Endothelial cell of umbilical vein (primary cell): ENCODE measurements around the gene C4orf50. TPM values are rescaled to one million over a fixed set of nuclear protein-coding genes. Genes with fewer than 3 reads are reported as not detected.

ENCODE experiments used
- BruUV-seq: library from RNA; stranded (reverse); fragments of 400-500 nt; replicated peaks from 2 replicates; lab custom pipeline; 2021; lab: Mats Ljungman, UMichigan
- CTCF ChIA-PET: fragments of 300-600, 350-600 bp; sonication (Branson Sonifier 250); formaldehyde crosslinking; loops from one replicate; lab custom pipeline; 2021; ENCODE audit warnings: antibody characterized with exemption, inconsistent platforms; lab: Charles Lee
- POLR2A ChIA-PET: fragments of 300-600, 350-600 bp; sonication (Branson Sonifier 250); formaldehyde crosslinking; loops from one replicate; lab custom pipeline; 2021; ENCODE audit warnings: antibody characterized with exemption, inconsistent platforms; lab: Charles Lee
- DNase-seq: peaks from one replicate; pipeline ENCODE4 v3.0.0-alpha.2; 2011; ENCODE audit warnings: low read depth, low spot score
- FAIRE-seq: peaks from 2 replicates; lab custom pipeline; 2011; peaks lifted over from hg19 to GRCh38; lab: Jason Lieb, UNC
- H2AFZ ChIP-seq: 2 replicates; pipeline ENCODE4 v1.6.0; 2012; ENCODE audit warnings: low read depth, low read length, control low read depth, inconsistent platforms
- H3K27ac ChIP-seq: 2 replicates; pipeline ENCODE4 v1.5.1; 2011; ENCODE audit warnings: low read depth, mild to moderate bottlenecking, control low read depth, low read length, moderate library complexity; ENCODE audit not compliant: insufficient read depth
- H3K27me3 ChIP-seq, 2 experiments: 2 replicates each; pipeline versions ENCODE4 v1.6.0 to v1.6.1; 2011; ENCODE audit warnings: low read length in 2 of 2, mixed read lengths in 1 of 2; ENCODE audit not compliant: control insufficient read depth in 2 of 2, insufficient read depth in 2 of 2
- H3K36me3 ChIP-seq, 2 experiments: 2 replicates in 1 of 2; 3 replicates in 1 of 2; pipeline ENCODE4 v1.5.1; 2011; ENCODE audit warnings: low read length in 2 of 2, mild to moderate bottlenecking in 1 of 2, moderate library complexity in 1 of 2; ENCODE audit not compliant: control insufficient read depth in 2 of 2, insufficient read depth in 2 of 2; ENCODE audit errors: extremely low read depth in 1 of 2
- H3K4me1 ChIP-seq: 3 replicates; pipeline ENCODE4 v1.5.1; 2011; ENCODE audit warnings: mild to moderate bottlenecking, low read length; ENCODE audit not compliant: control insufficient read depth, insufficient read depth; ENCODE audit errors: extremely low read depth
- H3K4me2 ChIP-seq: 2 replicates; pipeline ENCODE4 v1.6.1; 2011; ENCODE audit warnings: low read length, control low read depth, mixed read lengths; ENCODE audit not compliant: insufficient read depth
- H3K4me3 ChIP-seq, 3 experiments: fragments of 200-600 bp in 1 of 3; sonication (generic), shearing (Covaris generic) in 1 of 3; replicated peaks in 1 of 3; 2 replicates each; pipeline ENCODE4 v1.5.1; 2011 to 2016; ENCODE audit warnings: control low read depth in 3 of 3, low read length in 3 of 3, mild to moderate bottlenecking in 2 of 3, inconsistent platforms in 1 of 3, low read depth in 1 of 3, moderate library complexity in 1 of 3; ENCODE audit not compliant: insufficient read depth in 1 of 3
- H3K79me2 ChIP-seq: 2 replicates; pipeline ENCODE4 v1.6.0; 2012; ENCODE audit warnings: low read length, inconsistent platforms; ENCODE audit not compliant: control insufficient read depth, insufficient read depth
- H3K9ac ChIP-seq: replicated peaks from 2 replicates; pipeline ENCODE3; 2011; ENCODE audit warnings: low read length, control low read depth; ENCODE audit not compliant: insufficient read depth; ENCODE audit errors: extremely low read depth
- H3K9me1 ChIP-seq: replicated peaks from 3 replicates; pipeline ENCODE4 v1.6.0; 2011; ENCODE audit warnings: mild to moderate bottlenecking, low read length; ENCODE audit not compliant: control insufficient read depth, insufficient read depth; ENCODE audit errors: extremely low read depth
- H3K9me3 ChIP-seq: replicated peaks from 2 replicates; pipeline ENCODE4 v1.5.1; 2012; ENCODE audit warnings: low read length, inconsistent platforms; ENCODE audit not compliant: control insufficient read depth, insufficient read depth
- H4K20me1 ChIP-seq: replicated peaks from 2 replicates; pipeline ENCODE3; 2011; ENCODE audit warnings: mild to moderate bottlenecking, low read length; ENCODE audit not compliant: control insufficient read depth, insufficient read depth; ENCODE audit errors: extremely low read depth
- EZH2 ChIP-seq: IDR thresholded peaks from 2 replicates; pipeline ENCODE4 v1.6.1; 2012; ENCODE audit warnings: borderline replicate concordance, low read depth, mild to moderate bottlenecking, moderate library complexity, low read length, inconsistent platforms; ENCODE audit not compliant: severe bottlenecking
- FOS ChIP-seq: IDR thresholded peaks from 2 replicates; pipeline ENCODE4 v1.6.1; 2011; ENCODE audit warnings: mild to moderate bottlenecking, low read length, moderate library complexity, borderline replicate concordance; ENCODE audit not compliant: insufficient read depth
- GATA2 ChIP-seq: IDR thresholded peaks from 2 replicates; pipeline ENCODE4 v1.7.0; 2011; ENCODE audit warnings: low read depth, mild to moderate bottlenecking, moderate library complexity, mixed read lengths, low read length; ENCODE audit not compliant: insufficient read length, insufficient read depth
- JUN ChIP-seq: IDR thresholded peaks from 2 replicates; pipeline ENCODE4 v1.6.1; 2011; ENCODE audit warnings: borderline replicate concordance, low read depth; ENCODE audit not compliant: insufficient read length, insufficient read depth
- MYC ChIP-seq: IDR thresholded peaks from one replicate; pipeline ENCODE4 v1.6.1; 2011; ENCODE audit warnings: mild to moderate bottlenecking, low read depth, low read length
- POLR2A ChIP-seq: IDR thresholded peaks from 2 replicates; pipeline ENCODE4 v1.6.1; 2012; ENCODE audit warnings: low read depth, mild to moderate bottlenecking, control low read depth, low read length
- POLR2AphosphoS5 ChIP-seq: IDR thresholded peaks from 2 replicates; pipeline ENCODE4 v1.6.1; 2012; ENCODE audit warnings: low read depth, mild to moderate bottlenecking, control low read depth, low read length, moderate library complexity; ENCODE audit not compliant: insufficient read depth
- dilution Hi-C: fragments of 300-500 bp; cut with MboI; formaldehyde crosslinking; loops from one replicate; pipeline ENCODE4 v1.15.0; 2019; ENCODE audit warnings: low sequenced_read_pairs; ENCODE audit not compliant: extremely low pct_ligation_motif_present
- intact Hi-C: fragments of 100-400 bp; cut with micrococcal nuclease; formaldehyde crosslinking; loops from one replicate; pipeline ENCODE4 v1.10.0; 2022
- polyA plus RNA-seq, 4 experiments: library from polyadenylated mRNA; depleted of rRNA in 3 of 4; stranded (reverse) in 3 of 4; unstranded in 1 of 4; fragments of >200 nt; gene quantifications; 2 replicates each; pipeline versions ENCODE4 v1.2.1 to v1.2.3, GENCODE V29; 2011 to 2012; ENCODE audit warnings: missing spikeins in 1 of 4
- total RNA-seq: library from RNA; stranded (reverse); gene quantifications from 2 replicates; pipeline ENCODE4 v1.2.3, GENCODE V29; 2021
- TF ChIP-seq, protein P1 (sequence below), 2 donors: IDR thresholded peaks; 1 replicate in 1 of 2; 2 replicates in 1 of 2; pipeline ENCODE4 v1.5.1; 2011; ENCODE audit warnings: low read length in 2 of 2, mild to moderate bottlenecking in 2 of 2, moderate library complexity in 2 of 2, control low read depth in 1 of 2, inconsistent platforms in 1 of 2, low read depth in 1 of 2; ENCODE audit not compliant: insufficient read depth in 1 of 2; ENCODE audit errors: extremely low read depth in 1 of 2
- TF ChIP-seq, protein P2 (sequence below): IDR thresholded peaks from 2 replicates; pipeline ENCODE4 v1.6.1; 2011; ENCODE audit not compliant: insufficient read depth, insufficient read length

Gene C4orf50
- total and polyA plus RNA-seq, 2 donors (not counting 3 experiments of a cell fraction or from before 2014, with no cell fraction given) = not detected

DNA sequence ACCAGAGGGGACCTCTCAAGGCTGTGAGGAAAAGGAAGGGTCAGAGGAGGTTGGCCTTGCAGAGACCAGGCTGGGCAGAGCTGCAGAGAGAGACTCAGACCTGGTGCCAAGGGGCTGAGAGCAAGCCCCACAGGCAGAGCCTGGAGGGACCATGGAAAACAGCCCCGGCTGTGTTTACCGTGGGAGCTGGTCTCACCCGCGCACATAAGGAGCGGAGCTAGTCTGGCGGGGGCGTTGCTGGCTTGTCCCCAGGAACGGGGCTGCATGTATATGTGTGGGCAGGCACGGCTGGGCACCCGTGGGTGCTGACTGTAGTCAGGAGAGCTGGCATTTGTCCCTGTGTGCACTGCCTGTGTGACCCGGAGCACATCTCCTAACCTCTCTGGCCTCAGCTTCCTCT, 45.7 kb downstream of the C4orf50 start:
- no TSS peak for BruUV-seq
- Histone ChIP-seq H3K9me3 (no peaks in the 10 kb centered on the region), H3K27me3 (no peaks in the 10 kb centered on the region), H3K79me2 (no peaks in the 10 kb centered on the region), H3K4me1 (no peaks in the 10 kb centered on the region), H3K4me2 (no peak overlapping the region), H3K4me3 (no peak overlapping the region), H3K9me1 (no peaks in the 10 kb centered on the region), H2AFZ (no peak overlapping the region), H4K20me1 (no peaks in the 10 kb centered on the region), H3K27ac (no peak overlapping the region), H3K9ac (no peak overlapping the region), H3K36me3 (no peaks in the 10 kb centered on the region)
- intact Hi-C loops (no loop called here), dilution Hi-C loops (no loop called here)
- POLR2A ChIA-PET = no interaction called here
- CTCF ChIA-PET = no interaction called here
- no peak for TF ChIP-seq JUN
- TF ChIP-seq EZH2 = no peak
- TF ChIP-seq, protein P1, sequence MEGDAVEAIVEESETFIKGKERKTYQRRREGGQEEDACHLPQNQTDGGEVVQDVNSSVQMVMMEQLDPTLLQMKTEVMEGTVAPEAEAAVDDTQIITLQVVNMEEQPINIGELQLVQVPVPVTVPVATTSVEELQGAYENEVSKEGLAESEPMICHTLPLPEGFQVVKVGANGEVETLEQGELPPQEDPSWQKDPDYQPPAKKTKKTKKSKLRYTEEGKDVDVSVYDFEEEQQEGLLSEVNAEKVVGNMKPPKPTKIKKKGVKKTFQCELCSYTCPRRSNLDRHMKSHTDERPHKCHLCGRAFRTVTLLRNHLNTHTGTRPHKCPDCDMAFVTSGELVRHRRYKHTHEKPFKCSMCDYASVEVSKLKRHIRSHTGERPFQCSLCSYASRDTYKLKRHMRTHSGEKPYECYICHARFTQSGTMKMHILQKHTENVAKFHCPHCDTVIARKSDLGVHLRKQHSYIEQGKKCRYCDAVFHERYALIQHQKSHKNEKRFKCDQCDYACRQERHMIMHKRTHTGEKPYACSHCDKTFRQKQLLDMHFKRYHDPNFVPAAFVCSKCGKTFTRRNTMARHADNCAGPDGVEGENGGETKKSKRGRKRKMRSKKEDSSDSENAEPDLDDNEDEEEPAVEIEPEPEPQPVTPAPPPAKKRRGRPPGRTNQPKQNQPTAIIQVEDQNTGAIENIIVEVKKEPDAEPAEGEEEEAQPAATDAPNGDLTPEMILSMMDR (IDR thresholded peaks at IDR 0.05; ENCODE audit: extremely low read depth in 1 of 2, insufficient read depth in 1 of 2, low read depth in 1 of 2, low read length in 2 of 2) = no peak
- TF ChIP-seq POLR2AphosphoS5 = no peak
- no peak for TF ChIP-seq POLR2A
- no peak for TF ChIP-seq FOS
- TF ChIP-seq, protein P2, sequence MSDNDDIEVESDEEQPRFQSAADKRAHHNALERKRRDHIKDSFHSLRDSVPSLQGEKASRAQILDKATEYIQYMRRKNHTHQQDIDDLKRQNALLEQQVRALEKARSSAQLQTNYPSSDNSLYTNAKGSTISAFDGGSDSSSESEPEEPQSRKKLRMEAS = no peak
- TF ChIP-seq GATA2 = no peak
- no peak for TF ChIP-seq MYC
- no peak for FAIRE-seq
- no peak for DNase-seq
